Measurements from ENCODE around the gene CAMTA1.
"Not testable (repeated sequence)": the region's sequence is repeated elsewhere in the genome, so short reads cannot be mapped to it uniquely, and the experiment has no call there.

CAMTA1 gene

DNA sequence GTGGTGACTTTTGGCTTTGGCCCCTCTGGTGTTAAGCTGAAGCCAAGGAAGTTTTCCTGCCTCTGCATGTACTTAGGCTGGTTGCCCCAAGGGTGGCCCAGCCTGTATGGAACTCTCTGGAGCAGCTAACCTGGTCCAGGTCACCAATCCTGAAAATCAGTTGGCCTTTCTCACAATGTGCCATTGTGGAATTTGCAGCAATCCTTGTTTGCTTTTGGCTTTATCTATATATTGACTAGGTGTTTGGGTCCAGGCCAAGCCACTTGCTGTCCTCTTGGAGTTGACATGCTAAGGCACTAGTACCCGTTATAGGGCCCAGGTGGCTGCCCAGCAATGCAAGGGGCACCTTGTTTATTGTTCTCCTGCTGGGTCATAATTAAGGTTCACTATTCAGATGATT is 124.6 kb downstream of the CAMTA1 start:
- DNase-seq: no peak

DNA sequence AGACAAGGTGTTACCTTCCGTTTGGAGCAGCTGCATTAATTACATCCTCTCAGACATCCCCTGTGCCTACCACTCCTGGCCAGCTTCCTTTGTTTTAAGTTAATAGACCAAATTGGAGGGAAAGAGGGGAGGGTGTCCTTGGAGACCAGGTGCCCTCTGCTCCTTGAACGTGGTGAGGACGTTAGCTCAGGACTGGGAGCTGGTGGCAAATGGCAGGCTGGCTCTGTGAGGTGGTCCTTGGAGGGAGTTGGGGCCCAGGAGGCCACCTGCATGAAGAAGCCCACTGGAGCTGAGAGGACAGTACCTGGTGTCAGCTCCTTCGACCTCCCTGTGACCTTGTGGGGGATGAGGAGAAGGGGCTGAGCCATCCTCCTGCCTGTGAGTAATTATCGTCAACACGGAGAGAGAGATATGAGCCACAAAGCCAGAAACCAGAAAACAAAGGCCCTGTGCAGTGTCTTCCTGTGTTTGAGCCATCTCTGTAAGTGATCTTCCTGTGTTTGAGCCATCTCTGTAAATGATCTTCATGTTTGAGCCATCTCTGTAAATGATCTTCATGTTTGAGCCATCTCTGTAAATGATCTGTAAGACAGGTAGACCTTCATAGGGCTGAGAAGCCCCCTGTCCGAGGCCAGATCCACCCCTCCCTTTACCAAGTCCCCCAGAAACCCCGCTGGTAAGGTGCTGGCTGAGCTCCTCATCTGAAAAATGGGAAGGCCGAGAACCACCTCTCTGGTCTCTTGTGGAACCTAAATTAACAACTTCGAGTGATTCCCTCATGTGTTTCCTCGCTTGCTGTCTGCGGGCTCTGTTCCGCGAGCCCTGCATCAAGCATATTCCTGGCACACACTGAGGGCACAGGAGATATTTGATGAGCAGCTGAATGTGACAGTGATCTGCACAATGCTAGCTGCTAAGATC is 126.0 kb downstream of the CAMTA1 start:
- DNase-seq: no peak

DNA sequence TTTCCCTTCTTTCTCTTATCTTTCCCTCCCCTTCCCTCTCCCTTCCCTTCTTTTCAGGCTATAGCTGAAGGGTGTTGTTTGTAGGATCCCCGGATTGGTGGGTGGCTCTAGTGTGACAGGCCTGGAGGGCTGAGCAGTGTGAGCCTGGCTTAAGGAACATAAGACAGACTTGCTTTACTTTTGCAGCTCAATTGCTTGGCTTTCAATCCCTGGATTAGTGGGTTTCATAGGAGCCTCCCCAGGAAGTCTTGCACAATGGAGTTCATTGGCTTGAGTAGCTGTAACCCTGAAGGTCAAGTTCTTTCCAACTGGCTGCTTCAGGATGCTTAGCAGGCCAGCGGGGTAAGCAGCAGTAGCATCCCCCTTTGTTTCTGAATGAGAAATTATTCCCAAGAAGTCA is 126.7 kb downstream of the CAMTA1 start:
- DNase-seq: no peak

- DNase-seq: no peak
Measured at GRCh38 chr1:6912518-6912917, 127.3 kb downstream of the CAMTA1 start.

- no peak for DNase-seq
Measured at GRCh38 chr1:6913086-6913485, 127.8 kb downstream of the CAMTA1 start.

- DNase-seq: no peak
Measured at GRCh38 chr1:6914706-6915105, 129.5 kb downstream of the CAMTA1 start.

DNA sequence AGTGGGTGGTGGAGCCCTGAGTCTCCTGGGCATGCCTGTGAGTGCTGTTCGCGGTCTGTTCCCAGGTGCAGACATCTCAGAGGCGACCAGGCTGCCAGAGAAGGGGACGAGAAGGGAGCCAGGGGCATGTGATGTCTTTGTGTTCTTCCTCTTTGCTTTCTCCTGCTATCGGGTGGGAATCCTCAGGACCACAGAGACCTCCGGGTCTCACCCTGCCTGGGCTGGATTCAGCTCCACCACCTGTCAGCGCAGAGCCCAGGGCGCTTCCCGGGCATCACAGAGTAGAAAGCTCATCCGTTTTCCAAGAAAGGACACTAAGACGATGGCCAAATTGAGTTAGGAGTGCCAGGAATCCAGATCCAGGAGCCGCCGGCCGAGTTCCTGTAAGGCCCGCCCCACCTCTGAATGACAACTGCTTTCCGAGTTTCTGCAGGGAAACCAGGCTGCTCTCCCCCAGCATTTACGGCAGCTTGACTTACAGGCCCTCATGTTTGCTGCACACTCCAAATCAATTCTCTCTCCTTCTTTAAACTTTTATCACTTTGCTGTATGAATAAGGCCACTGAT is 130.8 kb downstream of the CAMTA1 start:
- DNase-seq: no peak

DNA sequence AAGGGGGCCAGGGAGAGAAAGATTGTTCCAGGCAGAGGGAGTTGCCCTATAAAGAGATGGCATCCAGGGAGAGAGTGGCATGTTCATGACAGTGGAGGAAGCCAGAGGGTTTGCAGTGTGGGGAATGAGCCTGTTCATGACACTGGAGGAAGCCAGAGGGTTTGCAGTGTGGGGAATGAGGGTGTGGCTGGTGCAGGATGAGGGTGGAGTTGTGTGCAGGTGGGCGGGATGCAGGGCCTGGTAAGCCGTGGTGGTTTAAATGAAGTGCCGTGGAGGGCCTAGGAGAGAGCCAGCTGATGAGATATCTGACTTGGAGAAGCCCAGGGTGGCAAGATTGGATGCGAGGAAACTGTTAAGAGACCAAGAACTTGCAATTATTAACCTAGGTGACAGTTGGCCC is 131.8 kb downstream of the CAMTA1 start:
- no peak for DNase-seq

DNA sequence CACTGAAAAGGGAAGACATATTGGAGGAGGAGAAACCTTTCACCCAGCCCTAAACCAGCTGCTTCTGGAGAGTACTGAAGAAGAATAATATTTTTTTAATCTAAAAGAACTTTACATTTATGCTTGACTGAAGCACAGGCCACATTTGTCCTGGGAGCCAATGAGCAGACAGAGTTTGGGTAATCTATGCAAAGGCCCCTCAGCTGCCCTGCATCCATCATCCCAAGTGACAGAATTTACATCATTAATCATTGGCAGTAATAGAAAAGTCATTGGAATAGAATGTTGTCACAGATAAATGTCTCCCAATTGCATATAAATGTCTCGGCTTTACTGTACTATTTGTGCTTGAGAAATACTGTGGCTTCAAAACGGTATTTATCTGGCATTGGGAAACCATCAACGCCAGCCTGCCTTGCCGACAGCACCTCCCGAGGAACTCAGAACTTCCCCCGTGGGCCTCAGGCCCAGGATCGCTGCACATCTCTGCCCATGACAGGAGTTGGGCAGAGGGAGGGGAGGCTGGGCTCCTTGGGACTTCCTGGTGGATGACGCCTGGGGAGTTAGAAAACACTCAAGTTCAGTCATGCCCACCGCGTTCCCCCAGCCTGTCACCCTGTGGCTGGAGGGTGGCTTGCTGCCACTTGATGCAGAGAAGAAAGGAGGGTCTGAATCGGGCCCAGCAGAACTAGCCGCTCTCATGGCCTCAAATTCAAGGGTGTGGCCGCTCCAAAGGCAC is 133.1 kb downstream of the CAMTA1 start:
- no peak for DNase-seq

DNA sequence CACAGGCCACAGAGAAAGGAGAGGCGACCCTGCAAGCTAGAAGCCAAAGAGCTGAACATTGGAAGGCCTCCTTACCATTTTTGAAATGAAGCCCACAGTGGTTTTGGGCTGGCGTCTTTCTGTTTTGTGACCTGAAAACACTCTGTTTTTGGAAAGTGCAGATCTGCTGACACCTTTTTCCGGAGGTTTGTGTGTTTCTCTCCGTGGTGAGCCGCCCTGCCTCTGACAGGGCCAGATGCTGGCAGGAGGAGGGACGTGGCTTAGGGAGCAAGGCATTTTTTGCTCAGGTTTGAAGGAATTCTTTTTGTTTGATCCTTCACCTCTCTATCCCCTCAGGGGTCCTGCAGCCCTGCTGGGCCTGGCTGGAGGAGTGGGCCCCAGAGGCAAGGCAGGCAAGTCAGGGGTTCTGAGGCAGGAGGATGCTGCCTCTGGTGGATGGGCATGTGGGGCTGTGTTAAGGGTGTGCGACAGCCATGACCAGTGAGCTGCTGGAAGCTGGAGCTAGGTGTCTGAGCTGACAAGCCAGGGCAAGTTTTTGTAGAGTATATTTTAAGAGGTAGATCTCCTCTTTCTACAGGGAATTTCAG is 133.8 kb downstream of the CAMTA1 start:
- DNase-seq: no peak

GRCh38 chr1:6921506-6921905 is 136.3 kb downstream of the CAMTA1 start:
- not testable (repeated sequence) for DNase-seq

DNA sequence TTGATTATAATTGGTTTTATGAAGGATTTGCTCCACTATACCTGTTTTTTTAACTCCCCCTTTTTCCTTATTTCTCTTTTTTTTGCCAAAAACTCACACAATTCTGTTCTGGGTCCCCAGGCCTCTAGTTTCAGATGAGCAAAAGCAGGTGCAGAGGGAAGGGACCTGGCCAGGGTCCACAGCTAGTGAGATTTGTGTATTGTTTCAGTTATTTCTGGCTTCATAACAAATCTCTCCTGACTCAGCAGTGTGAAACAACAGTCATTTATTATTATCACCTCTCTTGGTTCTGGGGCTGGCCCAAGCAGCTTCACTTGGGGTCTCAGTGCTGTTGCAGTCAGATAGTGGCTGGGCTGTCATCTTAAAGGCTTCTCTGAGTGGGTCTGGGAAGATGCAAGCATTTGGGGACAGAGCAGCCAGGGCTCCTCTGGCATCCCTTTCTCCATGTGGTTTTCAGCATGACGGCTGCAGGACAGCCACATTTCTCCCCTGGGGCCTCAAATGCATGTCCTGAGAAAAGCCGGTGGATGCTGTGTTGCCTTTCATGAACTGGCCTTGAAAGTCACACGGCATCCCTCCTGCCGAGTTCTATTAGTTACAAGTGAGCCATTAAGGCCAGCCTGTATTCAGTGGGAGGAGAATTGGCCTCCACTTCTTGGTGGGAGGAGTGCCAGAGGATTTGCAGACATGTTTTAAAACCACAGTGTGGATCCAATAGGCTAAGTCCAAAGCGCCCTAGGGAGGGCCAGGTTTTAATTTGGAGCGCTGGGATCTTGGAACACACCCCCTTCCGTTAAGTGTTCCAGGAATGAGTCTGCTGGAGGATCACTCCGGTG is 137.1 kb downstream of the CAMTA1 start:
- DNase-seq: no peak

GRCh38 chr1:6923012-6923411 is 137.8 kb downstream of the CAMTA1 start:
- DNase-seq: no peak

DNA sequence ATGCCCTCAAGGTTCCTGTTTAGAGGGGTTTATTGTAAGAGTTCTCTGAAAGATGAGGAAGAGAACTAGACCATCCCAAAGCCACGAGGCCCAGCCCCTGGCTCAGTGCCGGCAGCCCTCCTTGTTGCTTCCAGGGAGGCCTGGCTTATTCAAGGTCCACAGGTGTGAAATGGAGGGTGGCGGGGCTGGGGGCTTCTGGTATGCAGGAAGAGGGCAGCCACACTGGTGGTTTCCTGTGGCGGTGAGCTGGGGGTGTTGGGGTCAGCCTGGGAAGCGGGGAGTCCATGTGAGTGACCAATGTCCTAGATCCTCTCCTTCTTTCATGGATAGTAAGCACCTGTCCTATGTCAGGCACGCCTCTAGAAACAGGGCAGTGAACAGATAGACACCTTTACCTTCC is 138.2 kb downstream of the CAMTA1 start:
- no peak for DNase-seq

GRCh38 chr1:6923955-6924881 is 139.0 kb downstream of the CAMTA1 start:
- no peak for DNase-seq

- DNase-seq: no peak
Measured at GRCh38 chr1:6924891-6925290, 139.6 kb downstream of the CAMTA1 start.

DNA sequence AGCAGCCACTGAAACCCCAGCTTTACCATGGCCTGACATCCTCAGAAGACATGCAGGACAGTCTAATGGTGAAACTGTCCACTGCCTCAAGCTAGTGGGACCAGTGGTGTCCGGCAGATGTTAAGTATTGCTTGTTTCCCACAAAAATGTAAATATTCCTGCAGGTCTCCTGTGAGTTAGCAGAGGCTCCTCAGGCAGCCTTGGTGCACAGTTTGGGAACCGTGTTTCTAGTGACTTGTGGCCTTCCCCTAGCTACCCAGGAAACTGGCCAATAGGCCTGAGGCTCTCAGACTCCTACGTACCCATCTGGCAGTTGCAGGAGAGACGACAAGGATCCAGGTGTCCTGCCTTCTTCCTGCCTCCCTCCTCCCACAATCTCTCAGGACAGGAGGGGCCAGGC is 142.4 kb downstream of the CAMTA1 start:
- DNase-seq: no peak

- no peak for DNase-seq
Measured at GRCh38 chr1:6928106-6928885, 143.0 kb downstream of the CAMTA1 start.

GRCh38 chr1:6930732-6931300 is 145.6 kb downstream of the CAMTA1 start:
- no peak for DNase-seq

- no peak for DNase-seq
Measured at GRCh38 chr1:6935361-6935883, 150.2 kb downstream of the CAMTA1 start.
